ENCODE results near the gene DCAF8L1.

- TF ChIP-seq CTCF (conservative IDR thresholded peaks at IDR 0.05; ENCODE audit: low read depth, low read length) (no peak), RAD21 (IDR thresholded peaks at IDR 0.05; ENCODE audit: low read length) (no peak), USF2 (IDR thresholded peaks at IDR 0.05; ENCODE audit: low read depth, low read length) (no peak), POLR2A (IDR thresholded peaks at IDR 0.05; ENCODE audit: low read depth, low read length) (no peak)
These were observed 34.7 kb upstream of the DCAF8L1 start for GRCh38 chrX:28015993-28016392.
